GM12878 (cell line): ENCODE measurements around the gene PPP1R3F. TPM values are rescaled to one million over a fixed set of nuclear protein-coding genes. Genes with fewer than 3 reads are reported as not detected.

Experiments
- ATAC-seq: fragments of 200-7000 bp; cut with Tn5 transposase; 3 replicates; pipeline ENCODE4 v1.9.1; 2020; ENCODE audit warnings: mild to moderate bottlenecking, moderate library complexity
- BruUV-seq: library from RNA; stranded (reverse); fragments of 400-500 nt; replicated peaks from 2 replicates; lab custom pipeline; 2021; lab: Mats Ljungman, UMichigan
- CTCF ChIA-PET: fragments of 300-600 bp; sonication (Branson Sonifier 250); formaldehyde crosslinking; extraction: SDS; loops from one replicate; lab custom pipeline; 2021; ENCODE audit warnings: inconsistent platforms; lab: Yijun Ruan, JAX
- POLR2A ChIA-PET: fragments of 350-600 bp; formaldehyde crosslinking; extraction: SDS; loops from one replicate; lab custom pipeline; 2021; ENCODE audit warnings: inconsistent platforms; lab: Charles Lee
- RAD21 ChIA-PET: fragments of 300-600 bp; sonication (Branson Sonifier 250); formaldehyde crosslinking; loops from one replicate; lab custom pipeline; 2023; ENCODE audit warnings: antibody characterized with exemption; ENCODE audit not compliant: unreplicated experiment; lab: Charles Lee
- SMC1A ChIA-PET: fragments of 300-600 bp; sonication (Branson Sonifier 250); formaldehyde crosslinking; loops from one replicate; lab custom pipeline; 2023; ENCODE audit not compliant: unreplicated experiment, uncharacterized antibody; lab: Charles Lee
- DNase-seq: peaks from one replicate; pipeline ENCODE4 v3.0.0-alpha.2; 2011; ENCODE audit warnings: low read depth, low spot score
- FAIRE-seq: peaks from 3 replicates; lab custom pipeline; 2011; peaks lifted over from hg19 to GRCh38; lab: Jason Lieb, UNC
- H2AFZ ChIP-seq: 2 replicates; pipeline ENCODE4 v1.6.0; 2011; ENCODE audit warnings: low read depth, low read length, control low read depth; ENCODE audit not compliant: control insufficient read depth
- H3K27ac ChIP-seq: 2 replicates; pipeline ENCODE4 v1.5.1; 2011; ENCODE audit warnings: control low read depth; ENCODE audit not compliant: control insufficient read depth, insufficient read depth
- H3K27me3 ChIP-seq, 2 experiments: replicated peaks in 1 of 2; 2 replicates each; pipeline versions ENCODE4 v1.6.0 to v1.6.1; 2011; ENCODE audit warnings: low read length in 1 of 2; ENCODE audit not compliant: control insufficient read depth in 2 of 2, insufficient read depth in 2 of 2
- H3K36me3 ChIP-seq, 2 experiments: 2 replicates each; pipeline ENCODE4 v1.5.1; 2011; ENCODE audit warnings: low read length in 1 of 2; ENCODE audit not compliant: control insufficient read depth in 2 of 2, insufficient read depth in 2 of 2
- H3K4me1 ChIP-seq: 2 replicates; pipeline ENCODE4 v1.6.1; 2011; ENCODE audit warnings: mild to moderate bottlenecking, low read length, moderate library complexity, mixed read lengths; ENCODE audit not compliant: control insufficient read depth, insufficient read depth
- H3K4me2 ChIP-seq: 2 replicates; pipeline ENCODE4 v1.6.0; 2011; ENCODE audit warnings: control low read depth; ENCODE audit not compliant: control insufficient read depth, insufficient read depth
- H3K4me3 ChIP-seq: fragments of 200-600 bp; sonication (generic); 2 replicates; pipeline ENCODE4 v1.5.1; 2016
- H3K79me2 ChIP-seq: 2 replicates; pipeline ENCODE4 v1.6.0; 2011; ENCODE audit warnings: low read length; ENCODE audit not compliant: control insufficient read depth, insufficient read depth
- H3K9ac ChIP-seq: 2 replicates; pipeline ENCODE4 v1.8.0; 2011; ENCODE audit warnings: low read length, control low read depth, mixed read lengths; ENCODE audit not compliant: control insufficient read depth, insufficient read depth
- H3K9me3 ChIP-seq: replicated peaks from 3 replicates; pipeline ENCODE4 v1.5.1; 2011; ENCODE audit warnings: mild to moderate bottlenecking, low read length; ENCODE audit not compliant: control insufficient read depth, insufficient read depth
- H4K20me1 ChIP-seq: 2 replicates; pipeline ENCODE4 v1.6.0; 2011; ENCODE audit not compliant: control insufficient read depth, insufficient read depth
- CEBPZ ChIP-seq: fragments of 150-350 bp; IDR thresholded peaks from 2 replicates; pipeline ENCODE4 v1.6.1; 2016; ENCODE audit warnings: low read depth, low read length
- IRF5 ChIP-seq: fragments of 450-650 bp; IDR thresholded peaks from 2 replicates; pipeline ENCODE4 v1.6.1; 2017; ENCODE audit warnings: borderline replicate concordance
- WGBS: methylation state at CpG from one replicate; pipeline ENCODE4 v1.1.6; 2016; ENCODE audit warnings: low lambda C conversion rate; ENCODE audit not compliant: insufficient replicate concordance, insufficient coverage; ENCODE audit errors: missing lambda C conversion rate; 5-methylcytosine and 5-hydroxymethylcytosine counted together
- in situ Hi-C: fragments of 300-500 bp; cut with MboI; formaldehyde crosslinking; loops from 9 replicates; pipeline ENCODE4 v1.14.3; 2018; ENCODE audit warnings: mixed read lengths
- intact Hi-C: fragments of 100-400 bp; cut with micrococcal nuclease; formaldehyde crosslinking; loops from one replicate; pipeline ENCODE4 v1.14.2; 2022; ENCODE audit not compliant: unreplicated experiment
- polyA plus RNA-seq, 11 experiments: library from polyadenylated mRNA; depleted of rRNA in 4 of 11; unstranded in 6 of 11; stranded (reverse) in 5 of 11; fragments of >200 nt; fragmentation: Nextera tagmentation in 4 of 11; fragmentation: Illumina TruSeq in 1 of 11; extraction: Ambion mirVana in 4 of 11; extraction: Trizol in 1 of 11; gene quantifications; 1 replicate in 1 of 11; 2 replicates in 10 of 11; pipeline versions ENCODE4 v1.2.1 to v1.2.3, GENCODE V29; 2011 to 2016; ENCODE audit warnings: inconsistent platforms in 2 of 11, missing spikeins in 2 of 11, low read depth in 1 of 11
- total RNA-seq, 4 experiments: library from RNA; depleted of rRNA in 3 of 4; stranded (reverse); fragments of >200 nt in 3 of 4; fragmentation: Illumina TruSeq in 1 of 4; extraction: Trizol in 1 of 4; gene quantifications; 2 replicates each; pipeline versions ENCODE4 v1.2.1 to v1.2.3, GENCODE V29; 2013 to 2021

The PPP1R3F gene
- total and polyA plus RNA-seq, 10 of the 15 experiments (the other 5 are each of a cell fraction or from before 2014, with no cell fraction given): 0.18 to 4.4 (median 1.00) TPM

- no peaks in the 10 kb centered on the region for H3K27me3 ChIP-seq
- 71% methylated on average over 9 of the region's 9 CpGs for WGBS
- no peak within 1 kb of the TSS for H3K4me3 ChIP-seq
- peaks cover 3% of the 10 kb centered on the region; the same call in 1 of the 2 replicates for H3K79me2 ChIP-seq
- intact Hi-C loops (no loop called here), in situ Hi-C loops (no loop called here)
- H2AFZ ChIP-seq: no peak within 1 kb of the TSS
- H4K20me1 ChIP-seq: no peaks in the 10 kb centered on the region
- ChIA-PET CTCF (interaction anchor here (0.6 kb wide), 1 partner anchor 89 kb away, joined by 3 read pairs; no protein-coding TSS in a partner anchor), RAD21 (no interaction called here), POLR2A (no interaction called here), SMC1A (no interaction called here)
- no peak for TF ChIP-seq CEBPZ
- no peak for TF ChIP-seq IRF5
- no peak within 1 kb of the TSS for H3K9ac ChIP-seq
- DNase-seq: no peak
- no peak within 1 kb of the TSS for H3K27ac ChIP-seq
- H3K4me2 ChIP-seq: no peak within 1 kb of the TSS
- H3K9me3 ChIP-seq: no peaks in the 10 kb centered on the region; the same call in 2 of the 3 replicates
- ATAC-seq: no peak
- peaks cover 5% of the 10 kb centered on the region for H3K4me1 ChIP-seq
- no TSS peak for BruUV-seq
- FAIRE-seq: no peak
- no peaks in the 10 kb centered on the region for H3K36me3 ChIP-seq
These were observed 36.4 kb upstream of the PPP1R3F start, which contains the start of gene CACNA1F for GRCh38 chrX:49233176-49233575. TSS of gene CACNA1F (minus strand) at chrX:49233340. CDS start at chrX:49233309, 31 bp downstream.
